K562 (cell line): ENCODE measurements around the gene PYM1. TPM values are rescaled to one million over a fixed set of nuclear protein-coding genes. Genes with fewer than 3 reads are reported as not detected.

Source experiments
- DACH1 ChIP-seq: fragments of 450-650 bp; IDR thresholded peaks from 2 replicates; pipeline ENCODE4 v1.6.1; 2018; ENCODE audit not compliant: partially characterized antibody
- FOXJ3 ChIP-seq: sonication (generic); formaldehyde crosslinking; IDR thresholded peaks from 2 replicates; pipeline ENCODE4 v1.4.0; 2020; ENCODE audit warnings: mild to moderate bottlenecking, missing genetic modification reagents
- JUND ChIP-seq, 2 experiments: IDR thresholded peaks; 2 replicates in 1 of 2; 3 replicates in 1 of 2; pipeline ENCODE4 v1.6.1; 2011; ENCODE audit warnings: borderline replicate concordance in 2 of 2, low read depth in 2 of 2, low read length in 2 of 2, improper control_type of control experiment in 1 of 2, missing biosample characterization in 1 of 2, missing genetic modification characterization in 1 of 2, missing genetic modification reagents in 1 of 2
- MCM5 ChIP-seq: fragments of 450-650 bp; IDR thresholded peaks from 2 replicates; pipeline ENCODE4 v1.6.1; 2016; ENCODE audit warnings: low read depth
- NFE2 ChIP-seq: IDR thresholded peaks from 2 replicates; pipeline ENCODE4 v1.6.1; 2014; ENCODE audit warnings: antibody characterized with exemption, low read depth
- NFIC ChIP-seq: fragments of 450-650 bp; IDR thresholded peaks from 2 replicates; pipeline ENCODE4 v1.6.1; 2017; ENCODE audit warnings: mild to moderate bottlenecking, inconsistent platforms
- POLR3G ChIP-seq: IDR thresholded peaks from 2 replicates; pipeline ENCODE4 v1.6.1; 2011; ENCODE audit not compliant: insufficient read length, insufficient replicate concordance; ENCODE audit errors: extremely low read depth
- SMARCA4 ChIP-seq: fragments of 450-650 bp; IDR thresholded peaks from 2 replicates; pipeline ENCODE4 v1.6.1; 2016
- TSHZ1 ChIP-seq: fragments of 250-450 bp; sonication (Bioruptor Pico); IDR thresholded peaks from 2 replicates; pipeline ENCODE4 v1.4.0; 2020; ENCODE audit warnings: mild to moderate bottlenecking, moderate library complexity
- XRCC5 ChIP-seq: fragments of 200-400 bp; formaldehyde crosslinking; IDR thresholded peaks from 2 replicates; pipeline ENCODE4 v1.6.1; 2017; ENCODE audit warnings: low read depth, mild to moderate bottlenecking, low read length
- ZFP36 ChIP-seq: fragments of 150-350 bp; IDR thresholded peaks from 2 replicates; pipeline ENCODE4 v1.6.1; 2018; ENCODE audit warnings: low read length, low read depth; ENCODE audit not compliant: partially characterized antibody
- ZSCAN29 ChIP-seq: fragments of 450-650 bp; IDR thresholded peaks from 2 replicates; pipeline ENCODE4 v1.6.1; 2017
- polyA plus RNA-seq, 8 experiments: library from polyadenylated mRNA; depleted of rRNA in 4 of 8; stranded (reverse) in 5 of 8; unstranded in 3 of 8; fragments of >200 nt; fragmentation: Nextera tagmentation in 2 of 8; fragmentation: Illumina TruSeq in 1 of 8; extraction: Ambion mirVana in 2 of 8; extraction: Trizol in 1 of 8; gene quantifications; 2 replicates each; pipeline versions ENCODE4 v1.2.1 to v1.2.3, GENCODE V29; 2011 to 2014; ENCODE audit warnings: inconsistent platforms in 1 of 8, missing spikeins in 1 of 8
- total RNA-seq, 7 experiments: library from RNA; depleted of rRNA in 6 of 7; stranded (reverse); fragments of >200 nt in 6 of 7; fragmentation: Illumina TruSeq in 2 of 7; extraction: Trizol in 2 of 7; gene quantifications; 2 replicates each; pipeline versions ENCODE4 v1.2.1 to v1.2.3, GENCODE V29; 2011 to 2021; ENCODE audit warnings: low replicate concordance in 1 of 7
- TF ChIP-seq, protein P1 (sequence below), 2 experiments: fragments of 450-650 bp in 1 of 2; sonication (generic) in 1 of 2; formaldehyde crosslinking in 1 of 2; IDR thresholded peaks in 1 of 2; conservative IDR thresholded peaks in 1 of 2; 2 replicates each; pipeline versions ENCODE4 v1.6.1 to v1.8.1; 2016 to 2023; ENCODE audit warnings: mild to moderate bottlenecking in 2 of 2, moderate library complexity in 2 of 2, inconsistent platforms in 1 of 2, missing genetic modification reagents in 1 of 2
- TF ChIP-seq, protein P2 (sequence below): fragments of 450-650 bp; IDR thresholded peaks from 2 replicates; pipeline ENCODE4 v1.6.1; 2016; ENCODE audit warnings: low read depth, mild to moderate bottlenecking, moderate library complexity
- TF ChIP-seq, protein P3 (sequence below): fragments of 200-800 bp; sonication (Bioruptor generic); IDR thresholded peaks from 2 replicates; pipeline ENCODE4 v1.6.1; 2016; ENCODE audit warnings: missing genetic modification characterization, missing compliant biosample characterization

Gene PYM1
- total and polyA plus RNA-seq, 9 of the 15 experiments (the other 6 are each of a cell fraction or from before 2014, with no cell fraction given): 29.0 to 51.3 (median 34.1) TPM

DNA sequence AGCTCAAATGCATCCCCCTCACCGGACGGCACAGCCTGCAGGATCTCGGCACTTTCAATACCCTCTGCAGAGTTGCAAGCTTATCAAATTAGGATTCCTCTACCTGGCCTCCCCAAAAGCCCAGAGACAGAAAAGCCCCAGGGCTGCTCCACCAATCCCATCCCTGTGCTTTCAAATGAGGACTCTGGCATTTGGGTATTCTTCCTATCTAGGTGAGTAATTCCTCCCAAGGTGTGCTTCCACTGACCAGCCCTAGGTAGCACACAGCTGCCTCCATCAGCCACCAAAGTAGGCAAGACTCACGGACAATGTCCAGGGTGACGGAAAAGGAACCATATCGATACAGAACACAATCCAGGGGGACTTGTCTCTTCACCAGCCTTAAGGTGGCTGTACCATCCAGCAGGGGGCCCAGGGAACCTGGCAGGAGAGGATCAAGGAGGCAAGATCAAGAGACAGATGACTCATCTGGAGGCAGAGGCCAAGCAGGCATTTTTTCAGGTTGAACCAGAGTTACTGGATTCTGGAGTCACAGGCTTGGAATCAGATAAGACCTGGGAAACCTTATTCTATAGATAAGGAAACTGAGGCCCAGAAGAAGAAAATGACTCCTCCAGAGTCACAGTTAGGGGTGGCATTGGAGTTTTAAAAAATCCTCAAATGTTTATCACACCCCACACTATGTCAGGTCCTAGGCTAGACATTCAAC, 28.3 kb upstream of the PYM1 start (continued):
- TF ChIP-seq, protein P1, sequence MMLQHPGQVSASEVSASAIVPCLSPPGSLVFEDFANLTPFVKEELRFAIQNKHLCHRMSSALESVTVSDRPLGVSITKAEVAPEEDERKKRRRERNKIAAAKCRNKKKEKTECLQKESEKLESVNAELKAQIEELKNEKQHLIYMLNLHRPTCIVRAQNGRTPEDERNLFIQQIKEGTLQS (IDR thresholded peaks at IDR 0.05): peak; percentile 87
- TF ChIP-seq, protein P1 (CRISPR knock-in tag; conservative IDR thresholded peaks at IDR 0.05): no peak
- TF ChIP-seq FOXJ3 (CRISPR knock-in tag) (no peak), NFE2 (peak; percentile 30; the same call in 1 of the 2 replicates), ZFP36 (peak; percentile 92), SMARCA4 (0 out of 2 replicates have a peak, but pooled peaks have one; percentile 31), ZSCAN29 (no peak), XRCC5 (0 out of 2 replicates have a peak, but pooled peaks have one; percentile 38), TSHZ1 (CRISPR knock-in tag) (no peak), JUND (IDR thresholded peaks at IDR 0.05; ENCODE audit: borderline replicate concordance, low read depth, low read length) (peak; percentile 92), JUND (tag; IDR thresholded peaks at IDR 0.05; ENCODE audit: borderline replicate concordance, low read depth, low read length) (peak; percentile 89; the same call in 2 of the 3 replicates), DACH1 (no peak), MCM5 (no peak), NFIC (no peak), POLR3G (no peak)
- TF ChIP-seq, protein P2, sequence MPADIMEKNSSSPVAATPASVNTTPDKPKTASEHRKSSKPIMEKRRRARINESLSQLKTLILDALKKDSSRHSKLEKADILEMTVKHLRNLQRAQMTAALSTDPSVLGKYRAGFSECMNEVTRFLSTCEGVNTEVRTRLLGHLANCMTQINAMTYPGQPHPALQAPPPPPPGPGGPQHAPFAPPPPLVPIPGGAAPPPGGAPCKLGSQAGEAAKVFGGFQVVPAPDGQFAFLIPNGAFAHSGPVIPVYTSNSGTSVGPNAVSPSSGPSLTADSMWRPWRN: no peak
- TF ChIP-seq, protein P3, sequence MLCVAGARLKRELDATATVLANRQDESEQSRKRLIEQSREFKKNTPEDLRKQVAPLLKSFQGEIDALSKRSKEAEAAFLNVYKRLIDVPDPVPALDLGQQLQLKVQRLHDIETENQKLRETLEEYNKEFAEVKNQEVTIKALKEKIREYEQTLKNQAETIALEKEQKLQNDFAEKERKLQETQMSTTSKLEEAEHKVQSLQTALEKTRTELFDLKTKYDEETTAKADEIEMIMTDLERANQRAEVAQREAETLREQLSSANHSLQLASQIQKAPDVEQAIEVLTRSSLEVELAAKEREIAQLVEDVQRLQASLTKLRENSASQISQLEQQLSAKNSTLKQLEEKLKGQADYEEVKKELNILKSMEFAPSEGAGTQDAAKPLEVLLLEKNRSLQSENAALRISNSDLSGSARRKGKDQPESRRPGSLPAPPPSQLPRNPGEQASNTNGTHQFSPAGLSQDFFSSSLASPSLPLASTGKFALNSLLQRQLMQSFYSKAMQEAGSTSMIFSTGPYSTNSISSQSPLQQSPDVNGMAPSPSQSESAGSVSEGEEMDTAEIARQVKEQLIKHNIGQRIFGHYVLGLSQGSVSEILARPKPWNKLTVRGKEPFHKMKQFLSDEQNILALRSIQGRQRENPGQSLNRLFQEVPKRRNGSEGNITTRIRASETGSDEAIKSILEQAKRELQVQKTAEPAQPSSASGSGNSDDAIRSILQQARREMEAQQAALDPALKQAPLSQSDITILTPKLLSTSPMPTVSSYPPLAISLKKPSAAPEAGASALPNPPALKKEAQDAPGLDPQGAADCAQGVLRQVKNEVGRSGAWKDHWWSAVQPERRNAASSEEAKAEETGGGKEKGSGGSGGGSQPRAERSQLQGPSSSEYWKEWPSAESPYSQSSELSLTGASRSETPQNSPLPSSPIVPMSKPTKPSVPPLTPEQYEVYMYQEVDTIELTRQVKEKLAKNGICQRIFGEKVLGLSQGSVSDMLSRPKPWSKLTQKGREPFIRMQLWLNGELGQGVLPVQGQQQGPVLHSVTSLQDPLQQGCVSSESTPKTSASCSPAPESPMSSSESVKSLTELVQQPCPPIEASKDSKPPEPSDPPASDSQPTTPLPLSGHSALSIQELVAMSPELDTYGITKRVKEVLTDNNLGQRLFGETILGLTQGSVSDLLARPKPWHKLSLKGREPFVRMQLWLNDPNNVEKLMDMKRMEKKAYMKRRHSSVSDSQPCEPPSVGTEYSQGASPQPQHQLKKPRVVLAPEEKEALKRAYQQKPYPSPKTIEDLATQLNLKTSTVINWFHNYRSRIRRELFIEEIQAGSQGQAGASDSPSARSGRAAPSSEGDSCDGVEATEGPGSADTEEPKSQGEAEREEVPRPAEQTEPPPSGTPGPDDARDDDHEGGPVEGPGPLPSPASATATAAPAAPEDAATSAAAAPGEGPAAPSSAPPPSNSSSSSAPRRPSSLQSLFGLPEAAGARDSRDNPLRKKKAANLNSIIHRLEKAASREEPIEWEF: no peak
